Activated CD8-positive, alpha-beta T cell treated with anti-CD3 and anti-CD28 coated beads for 36 hours (primary cell): ENCODE results near the gene NKAIN1. TPM values are rescaled to one million over a fixed set of nuclear protein-coding genes. Genes with fewer than 3 reads are reported as not detected.

Source experiments
- ATAC-seq: fragments of 200-7000 bp; cut with Tn5 transposase; one replicate; pipeline ENCODE4 v1.10.0; 2021; ENCODE audit warnings: mild to moderate bottlenecking, moderate library complexity
- CTCF ChIA-PET: fragments of 350-600 bp; sonication (Branson Sonifier 250); formaldehyde crosslinking; loops from one replicate; lab custom pipeline; 2021; ENCODE audit warnings: antibody characterized with exemption; lab: Charles Lee
- POLR2A ChIA-PET: fragments of 350-600 bp; sonication (Branson Sonifier 250); formaldehyde crosslinking; loops from one replicate; lab custom pipeline; 2021; ENCODE audit warnings: antibody characterized with exemption; lab: Charles Lee
- DNase-seq: peaks from one replicate; pipeline ENCODE4 v3.0.0-alpha.2; 2020
- H3K27ac Mint-ChIP-seq: one replicate; pipeline ENCODE4 v1.8.0; 2021; ENCODE audit warnings: mild to moderate bottlenecking, mixed read lengths
- H3K27me3 Mint-ChIP-seq: one replicate; pipeline ENCODE4 v1.8.0; 2021; ENCODE audit warnings: mixed read lengths
- H3K36me3 Mint-ChIP-seq: one replicate; pipeline ENCODE4 v1.8.0; 2021; ENCODE audit warnings: low read depth, mixed read lengths
- H3K4me1 Mint-ChIP-seq: one replicate; pipeline ENCODE4 v1.8.0; 2021; ENCODE audit warnings: low read depth, mixed read lengths
- H3K4me3 Mint-ChIP-seq: one replicate; pipeline ENCODE4 v1.8.0; 2021; ENCODE audit warnings: mild to moderate bottlenecking, moderate library complexity, mixed read lengths
- H3K9me3 Mint-ChIP-seq: one replicate; pipeline ENCODE4 v1.8.0; 2021; ENCODE audit warnings: mixed read lengths
- CTCF ChIP-seq: fragments of 200-600 bp; IDR thresholded peaks from one replicate; pipeline ENCODE4 v1.8.0; 2022; ENCODE audit warnings: antibody characterized with exemption, mild to moderate bottlenecking
- intact Hi-C: fragments of 100-400 bp; cut with micrococcal nuclease; formaldehyde crosslinking; loops from one replicate; pipeline ENCODE4 v1.10.0; 2022
- total RNA-seq, 2 experiments: library from RNA; stranded (reverse); gene quantifications; one replicate each; pipeline ENCODE4 v1.2.3, GENCODE V29; 2021

The NKAIN1 gene
- total RNA-seq, 2 experiments from 2014 or later, result not detected

DNA sequence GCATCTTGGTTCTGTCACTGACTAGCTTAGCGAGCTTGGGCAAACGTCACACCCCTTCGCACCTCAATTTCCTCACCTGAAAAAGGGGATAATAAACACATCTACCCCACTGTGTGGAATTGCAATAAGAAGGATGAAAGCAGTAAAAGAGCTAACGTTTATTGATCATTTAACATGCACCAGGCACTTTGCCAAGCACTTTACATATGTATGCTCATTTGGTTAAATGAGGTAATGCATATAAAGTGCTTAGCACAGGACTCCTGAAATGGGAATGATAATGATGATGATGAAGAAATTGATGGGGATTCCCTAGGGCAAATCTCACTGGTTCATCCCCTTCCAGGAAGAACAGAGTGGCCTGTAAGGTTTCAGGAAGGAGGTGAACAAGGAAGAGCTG lies 4.8 kb downstream of the NKAIN1 start:
- DNase-seq, result no peak
- POLR2A ChIA-PET, result no interaction called here
- no peak for ATAC-seq
- intact Hi-C loops, result no loop called here
- Mint-ChIP-seq H3K36me3 (no peaks in the 10 kb centered on the region), H3K4me3 (no peak overlapping the region), H3K27me3 (peaks cover 38% of the 10 kb centered on the region), H3K9me3 (no peaks in the 10 kb centered on the region), H3K27ac (no peak overlapping the region), H3K4me1 (peaks cover 10% of the 10 kb centered on the region)
- CTCF ChIA-PET, result no interaction called here
- TF ChIP-seq CTCF, result no peak

DNA sequence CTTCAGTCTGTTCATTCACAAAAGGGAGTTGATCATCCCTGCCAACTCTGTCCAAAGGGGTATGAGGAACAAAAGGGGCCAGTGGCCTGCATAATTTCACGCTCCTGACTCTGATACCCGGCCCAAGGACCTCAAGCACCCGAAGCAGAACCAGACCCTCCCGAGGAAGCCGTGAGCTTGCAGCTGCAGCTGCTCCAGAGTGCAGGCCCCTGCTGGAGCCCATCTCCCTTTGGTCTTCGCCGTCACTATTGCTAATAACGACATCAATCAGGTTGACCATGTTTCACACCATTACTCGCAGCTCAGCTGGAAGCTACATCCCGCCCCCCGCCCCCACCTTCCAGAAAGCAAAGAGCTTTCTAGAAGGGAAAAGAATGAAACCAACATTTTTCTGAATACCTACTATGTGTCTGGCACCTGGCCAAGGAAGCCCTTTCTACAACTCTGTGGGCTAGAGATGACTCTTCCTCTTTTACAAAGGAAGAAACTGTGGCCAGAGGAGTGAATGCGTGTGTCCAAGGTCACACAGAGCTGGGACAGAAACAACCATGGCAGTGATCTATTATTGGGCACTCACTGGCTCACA lies 5.5 kb downstream of the NKAIN1 start:
- Mint-ChIP-seq H3K27ac (no peak overlapping the region), H3K27me3 (peaks cover 37% of the 10 kb centered on the region), H3K4me3 (no peak overlapping the region), H3K9me3 (no peaks in the 10 kb centered on the region), H3K4me1 (peaks cover 9% of the 10 kb centered on the region), H3K36me3 (no peaks in the 10 kb centered on the region)
- no peak for TF ChIP-seq CTCF
- POLR2A ChIA-PET, result no interaction called here
- intact Hi-C loops, result no loop called here
- DNase-seq (no peak), ATAC-seq (no peak)
- CTCF ChIA-PET, result interaction anchor here (1.3 kb wide), 1 partner anchor 15 kb away, joined by 4 read pairs; no protein-coding TSS in a partner anchor

- DNase-seq (no peak), ATAC-seq (no peak)
- no peak for TF ChIP-seq CTCF
- Mint-ChIP-seq H3K27me3 (peaks cover 23% of the 10 kb centered on the region), H3K27ac (no peak overlapping the region), H3K4me3 (no peak overlapping the region), H3K9me3 (no peaks in the 10 kb centered on the region), H3K4me1 (no peaks in the 10 kb centered on the region), H3K36me3 (no peaks in the 10 kb centered on the region)
- POLR2A ChIA-PET, result no interaction called here
- intact Hi-C loops, result no loop called here
- CTCF ChIA-PET, result interaction anchor here (1.1 kb wide), 1 partner anchor 430 kb away, joined by 4 read pairs; no protein-coding TSS in a partner anchor
Observed at GRCh38 chr1:31232689-31233088, 7.0 kb downstream of the NKAIN1 start.

DNA sequence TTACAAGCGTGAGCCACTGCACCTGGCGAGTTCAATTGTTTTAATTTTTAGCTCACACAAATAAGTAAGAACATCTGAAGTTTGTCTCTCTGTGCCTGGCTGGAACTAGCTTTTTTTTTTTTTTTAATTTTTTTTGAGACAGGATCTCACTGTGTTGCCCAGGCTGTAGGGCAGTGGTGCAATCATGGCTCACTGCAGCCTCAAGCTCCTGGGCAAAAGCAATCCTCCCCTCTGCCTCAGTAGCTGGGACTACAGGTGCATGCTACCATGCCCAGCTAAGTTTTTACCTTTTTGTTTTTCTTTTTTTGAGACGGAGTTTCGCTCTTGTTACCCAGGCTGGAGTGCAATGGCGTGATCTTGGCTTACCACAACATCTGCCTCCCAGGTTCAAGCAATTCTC lies 7.9 kb downstream of the NKAIN1 start:
- H3K4me1 Mint-ChIP-seq, result no peaks in the 10 kb centered on the region
- ChIA-PET POLR2A (no interaction called here), CTCF (no interaction called here)
- H3K36me3 Mint-ChIP-seq, result no peaks in the 10 kb centered on the region
- no peaks in the 10 kb centered on the region for H3K9me3 Mint-ChIP-seq
- no peak for TF ChIP-seq CTCF
- no peak overlapping the region for H3K4me3 Mint-ChIP-seq
- no peak overlapping the region for H3K27ac Mint-ChIP-seq
- DNase-seq (no peak), ATAC-seq (no peak)
- intact Hi-C loops, result no loop called here
- peaks cover 18% of the 10 kb centered on the region for H3K27me3 Mint-ChIP-seq

GRCh38 chr1:31230378-31230777 lies 9.3 kb downstream of the NKAIN1 start:
- H3K27ac Mint-ChIP-seq, result no peak overlapping the region
- intact Hi-C loops, result no loop called here
- peaks cover 12% of the 10 kb centered on the region for H3K27me3 Mint-ChIP-seq
- ChIA-PET CTCF (no interaction called here), POLR2A (interaction anchor here (0.6 kb wide), 1 partner anchor 82 kb away, joined by 3 read pairs; no protein-coding TSS in a partner anchor)
- no peaks in the 10 kb centered on the region for H3K36me3 Mint-ChIP-seq
- TF ChIP-seq CTCF, result no peak
- no peaks in the 10 kb centered on the region for H3K9me3 Mint-ChIP-seq
- no peak overlapping the region for H3K4me3 Mint-ChIP-seq
- no peaks in the 10 kb centered on the region for H3K4me1 Mint-ChIP-seq
- ATAC-seq (no peak), DNase-seq (no peak)
